Measurements from ENCODE around the gene STOM.
"Not testable (repeated sequence)": the region's sequence is repeated elsewhere in the genome, so short reads cannot be mapped to it uniquely, and the experiment has no call there.

The STOM gene

DNA sequence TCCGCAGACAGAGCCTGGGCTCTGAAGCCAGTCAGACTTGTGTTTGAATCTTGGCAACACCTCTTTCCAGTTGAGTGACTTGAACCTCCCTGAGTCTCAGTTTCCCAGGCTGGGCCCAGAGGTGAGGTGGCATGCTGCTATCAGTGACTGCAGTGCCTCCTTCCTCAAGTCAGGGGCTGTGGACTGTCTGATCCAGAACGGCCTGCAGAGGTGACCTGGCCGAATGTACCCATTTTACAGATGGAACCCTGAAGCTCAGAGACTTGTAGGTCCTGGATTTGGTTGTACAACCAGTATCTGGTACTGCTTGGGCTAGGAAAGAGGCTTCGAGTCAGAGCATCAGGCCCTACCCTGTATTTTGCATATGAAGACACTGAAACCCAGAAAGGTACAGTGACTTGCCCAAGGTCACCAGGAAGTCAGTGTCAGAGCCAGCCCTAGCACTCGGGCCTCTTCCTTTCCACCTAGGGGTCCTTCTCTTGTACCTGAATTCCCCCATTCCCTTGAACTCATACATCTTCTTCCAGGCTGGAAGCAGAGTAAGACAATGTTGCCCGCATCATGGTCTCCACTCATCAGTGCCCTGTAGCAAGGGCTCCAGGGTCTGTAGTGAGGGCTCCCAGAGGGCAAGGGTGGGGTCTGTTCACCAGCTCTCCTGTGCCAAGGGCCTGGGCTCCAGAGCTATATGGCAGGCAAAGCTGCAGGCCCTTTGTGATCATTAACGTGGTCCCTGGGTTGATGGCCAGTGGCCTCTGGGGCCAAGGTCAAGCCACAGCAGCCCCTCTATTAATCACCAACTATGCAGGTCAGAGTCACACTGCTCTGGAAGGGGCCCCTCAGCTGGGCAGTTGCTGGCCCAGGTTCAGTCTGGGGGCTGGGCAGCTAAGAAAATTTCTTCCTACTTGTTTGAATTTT is 73.6 kb downstream of the STOM start:
- H3K27me3 ChIP-seq (ENCODE audit: insufficient read depth, low read length): no peaks in the 10 kb centered on the region
- peaks cover 14% of the 10 kb centered on the region for H3K4me1 ChIP-seq (ENCODE audit: insufficient read depth, low read length)
- H2AFZ ChIP-seq (ENCODE audit: low read depth, low read length): no peak overlapping the region

GRCh38 chr9:121295662-121296191 is 74.3 kb downstream of the STOM start:
- Histone ChIP-seq H2AFZ (ENCODE audit: low read depth, low read length) (no peak overlapping the region), H3K36me3 (ENCODE audit: insufficient read depth, low read length) (no peaks in the 10 kb centered on the region), H3K4me1 (ENCODE audit: insufficient read depth, low read length) (peaks cover 14% of the 10 kb centered on the region), H3K27me3 (ENCODE audit: insufficient read depth, low read length) (no peaks in the 10 kb centered on the region), H3K4me3 (ENCODE audit: low read length) (no peak overlapping the region), H3K9me3 (ENCODE audit: low read length) (no peaks in the 10 kb centered on the region)

More for the DNA sequence above, 73.6 kb downstream of the STOM start:
- H3K36me3 ChIP-seq (ENCODE audit: insufficient read depth, low read length): no peaks in the 10 kb centered on the region
- no peaks in the 10 kb centered on the region for H3K9me3 ChIP-seq (ENCODE audit: low read length)
- H3K4me3 ChIP-seq (ENCODE audit: low read length): no peak overlapping the region

DNA sequence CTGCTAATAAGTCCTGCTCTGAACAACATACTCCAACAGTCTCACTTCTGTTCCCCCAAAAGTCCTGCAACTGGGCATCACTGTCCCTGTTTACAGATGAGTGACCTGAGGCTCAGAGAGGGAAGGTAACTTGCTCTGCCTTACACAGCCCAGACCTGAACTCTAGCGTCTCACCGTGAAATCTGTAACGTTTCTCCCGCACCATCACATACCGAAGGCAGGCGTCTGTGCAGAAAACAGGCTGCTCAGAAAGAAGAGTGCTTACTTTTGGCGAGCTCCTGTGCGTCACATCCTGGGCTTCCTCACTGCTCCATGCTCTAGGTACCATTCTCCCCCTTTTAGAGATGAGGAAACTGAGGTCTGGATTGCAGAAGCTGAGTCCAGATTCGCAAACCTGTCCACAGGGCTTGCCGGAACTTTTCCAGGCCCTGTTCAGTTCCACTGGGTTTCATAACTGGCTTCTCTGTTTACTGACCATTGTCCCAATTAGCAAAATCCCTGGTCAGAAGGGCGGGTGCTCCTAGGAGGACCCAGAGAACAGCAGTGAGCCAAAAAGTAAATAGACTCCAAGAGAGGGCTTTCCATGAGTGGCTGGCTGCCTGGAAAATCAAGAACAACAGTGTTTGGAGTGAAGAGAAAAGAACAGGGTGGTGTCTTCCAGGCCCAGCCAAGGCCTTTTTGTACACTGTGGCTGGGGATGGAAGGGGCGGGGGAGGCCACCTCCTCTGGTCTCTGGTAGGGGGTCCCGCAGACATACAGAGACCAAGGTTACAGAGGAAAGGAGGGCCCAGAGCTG is 75.0 kb downstream of the STOM start:
- no peak overlapping the region for H3K4me3 ChIP-seq (ENCODE audit: low read length)

GRCh38 chr9:121294151-121294743 is 75.8 kb downstream of the STOM start:
- H3K27me3 ChIP-seq (ENCODE audit: insufficient read depth, low read length): no peaks in the 10 kb centered on the region
- no peak overlapping the region for H3K4me3 ChIP-seq (ENCODE audit: low read length)
- no peaks in the 10 kb centered on the region for H3K36me3 ChIP-seq (ENCODE audit: insufficient read depth, low read length)
- no peak overlapping the region for H2AFZ ChIP-seq (ENCODE audit: low read depth, low read length)
- H3K9me3 ChIP-seq (ENCODE audit: low read length): no peaks in the 10 kb centered on the region
- H3K4me1 ChIP-seq (ENCODE audit: insufficient read depth, low read length): peaks cover 23% of the 10 kb centered on the region

More for the DNA sequence above, 75.0 kb downstream of the STOM start:
- Histone ChIP-seq H3K9me3 (ENCODE audit: low read length) (no peaks in the 10 kb centered on the region), H2AFZ (ENCODE audit: low read depth, low read length) (no peak overlapping the region), H3K27me3 (ENCODE audit: insufficient read depth, low read length) (no peaks in the 10 kb centered on the region), H3K4me1 (ENCODE audit: insufficient read depth, low read length) (peaks cover 15% of the 10 kb centered on the region), H3K36me3 (ENCODE audit: insufficient read depth, low read length) (no peaks in the 10 kb centered on the region)

- H3K4me3 ChIP-seq (ENCODE audit: low read length): no peak overlapping the region
- no peak overlapping the region for H2AFZ ChIP-seq (ENCODE audit: low read depth, low read length)
- H3K27me3 ChIP-seq (ENCODE audit: insufficient read depth, low read length): no peaks in the 10 kb centered on the region
- H3K4me1 ChIP-seq (ENCODE audit: insufficient read depth, low read length): peaks cover 29% of the 10 kb centered on the region
- no peaks in the 10 kb centered on the region for H3K36me3 ChIP-seq (ENCODE audit: insufficient read depth, low read length)
- no peaks in the 10 kb centered on the region for H3K9me3 ChIP-seq (ENCODE audit: low read length)
Measured at GRCh38 chr9:121292801-121293241, 77.2 kb downstream of the STOM start.

DNA sequence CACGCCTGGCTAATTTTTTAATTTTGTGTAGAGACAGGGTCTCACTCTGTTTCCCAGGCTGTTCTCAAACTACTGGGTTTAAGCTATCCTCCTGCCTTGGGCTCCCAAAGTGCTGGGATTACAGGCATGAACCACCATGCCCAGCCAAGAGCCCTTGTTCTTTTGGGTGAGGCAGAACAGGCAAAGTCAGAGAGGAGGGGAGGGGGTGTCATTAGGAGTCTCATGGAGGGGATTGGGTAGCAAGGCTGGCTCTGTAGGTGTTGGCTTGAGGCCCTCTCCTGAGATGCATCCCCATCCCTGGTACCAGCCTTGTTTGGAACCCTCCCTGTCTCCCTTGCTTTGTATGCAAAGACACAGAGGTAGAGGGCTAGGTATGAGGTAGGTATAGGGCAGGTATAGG is 78.0 kb downstream of the STOM start:
- no peak overlapping the region for H2AFZ ChIP-seq (ENCODE audit: low read depth, low read length)

DNA sequence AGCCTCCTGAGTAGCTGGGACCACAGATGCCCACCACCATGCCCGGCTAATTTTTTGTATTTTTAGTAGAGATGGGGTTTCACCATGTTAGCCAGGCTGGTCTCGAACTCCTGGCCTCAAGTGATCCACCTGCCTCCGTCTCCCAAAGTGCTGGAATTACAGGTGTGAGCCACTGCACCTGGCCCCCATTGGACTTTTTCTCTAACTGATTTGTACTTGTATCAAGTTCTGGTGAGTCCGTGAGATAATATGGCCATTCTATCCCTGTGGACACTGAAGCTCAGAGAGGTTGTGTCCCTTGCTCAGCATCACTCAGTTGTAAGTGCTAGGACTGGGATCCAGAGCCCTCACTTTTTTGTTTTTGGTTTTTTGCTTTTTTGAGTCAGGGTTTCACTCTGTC is 78.5 kb downstream of the STOM start:
- not testable (repeated sequence) for H3K36me3 ChIP-seq (ENCODE audit: insufficient read depth, low read length); H3K27me3 ChIP-seq (ENCODE audit: insufficient read depth, low read length); H3K9me3 ChIP-seq (ENCODE audit: low read length); H3K4me3 ChIP-seq (ENCODE audit: low read length); H2AFZ ChIP-seq (ENCODE audit: low read depth, low read length)
- peaks cover 36% of the 10 kb centered on the region for H3K4me1 ChIP-seq (ENCODE audit: insufficient read depth, low read length)

More for the DNA sequence above, 78.0 kb downstream of the STOM start:
- no peak overlapping the region for H3K4me3 ChIP-seq (ENCODE audit: low read length)
- H3K4me1 ChIP-seq (ENCODE audit: insufficient read depth, low read length): peaks cover 35% of the 10 kb centered on the region
- H3K9me3 ChIP-seq (ENCODE audit: low read length): no peaks in the 10 kb centered on the region
- no peaks in the 10 kb centered on the region for H3K27me3 ChIP-seq (ENCODE audit: insufficient read depth, low read length)
- H3K36me3 ChIP-seq (ENCODE audit: insufficient read depth, low read length): no peaks in the 10 kb centered on the region

DNA sequence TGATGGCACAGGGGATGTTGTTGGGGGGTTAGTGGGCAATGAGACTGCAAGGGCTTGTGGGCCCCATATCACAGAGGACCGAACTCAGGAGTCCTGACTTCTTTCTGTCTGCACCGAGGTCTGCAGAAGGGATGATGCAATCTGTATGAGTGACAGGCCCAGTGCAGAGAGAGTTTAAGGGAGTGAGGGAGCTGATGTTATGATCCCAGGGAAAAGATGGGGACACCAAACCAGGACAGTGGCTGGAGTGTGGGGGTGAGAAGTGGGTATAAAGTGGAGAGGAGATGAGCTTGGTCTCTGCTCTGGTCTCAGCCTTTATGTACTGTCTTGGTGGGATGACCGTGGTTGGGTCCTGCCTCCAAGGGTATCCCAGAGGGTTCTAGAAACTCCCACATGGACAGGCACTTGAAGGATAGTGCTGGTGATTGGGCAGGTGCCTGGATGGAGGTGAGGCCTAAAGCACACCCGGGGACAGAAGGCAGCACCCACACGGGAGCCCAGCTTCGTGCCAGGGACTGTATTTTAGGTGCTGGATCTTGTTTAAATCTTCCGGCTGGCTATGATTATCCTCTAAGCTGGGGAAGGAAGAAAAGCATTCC is 80.2 kb downstream of the STOM start:
- no peaks in the 10 kb centered on the region for H3K27me3 ChIP-seq (ENCODE audit: insufficient read depth, low read length)
- no peaks in the 10 kb centered on the region for H3K9me3 ChIP-seq (ENCODE audit: low read length)
- H3K4me3 ChIP-seq (ENCODE audit: low read length): no peak overlapping the region
- no peak overlapping the region for H2AFZ ChIP-seq (ENCODE audit: low read depth, low read length)
- H3K4me1 ChIP-seq (ENCODE audit: insufficient read depth, low read length): peaks cover 40% of the 10 kb centered on the region
- H3K36me3 ChIP-seq (ENCODE audit: insufficient read depth, low read length): no peaks in the 10 kb centered on the region

DNA sequence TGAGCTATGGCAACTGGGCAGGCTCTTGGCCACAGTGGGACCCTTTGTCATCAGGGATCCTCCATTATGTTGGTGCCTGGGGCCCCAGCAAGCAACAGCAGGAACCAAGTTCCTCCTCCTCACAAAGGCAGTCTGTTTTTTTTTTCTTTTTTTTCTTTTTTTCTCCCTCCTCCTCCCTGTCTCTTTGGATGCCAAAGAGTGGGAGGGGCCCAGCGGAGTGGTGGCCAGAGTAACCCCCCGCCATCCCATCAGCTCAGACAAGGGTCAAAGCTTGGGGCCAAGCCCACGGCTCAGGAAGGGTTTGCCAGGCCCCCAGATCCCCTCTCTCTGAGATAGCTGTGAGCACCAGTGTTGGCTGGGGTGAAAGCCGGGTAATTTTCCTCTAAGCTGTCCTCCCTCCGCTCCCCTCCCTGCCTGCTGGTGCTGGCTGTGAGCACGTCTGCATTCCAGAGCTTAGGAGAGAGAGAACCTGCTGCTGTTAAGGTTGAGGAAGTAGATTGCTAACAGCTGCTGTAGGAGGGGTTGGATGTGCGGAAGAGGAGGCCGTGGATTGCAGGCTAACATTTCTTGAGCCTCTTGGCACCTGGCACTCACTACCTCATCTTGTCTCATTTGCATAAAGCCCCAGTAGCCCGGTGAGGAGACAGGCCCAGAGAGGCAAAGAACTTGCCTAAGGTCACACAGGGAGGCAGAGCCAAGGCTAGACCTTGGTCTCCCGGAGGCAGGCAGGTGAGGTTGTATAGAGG is 80.9 kb downstream of the STOM start:
- Histone ChIP-seq H3K9me3 (ENCODE audit: low read length) (no peaks in the 10 kb centered on the region), H3K4me1 (ENCODE audit: insufficient read depth, low read length) (peaks cover 40% of the 10 kb centered on the region), H2AFZ (ENCODE audit: low read depth, low read length) (no peak overlapping the region), H3K36me3 (ENCODE audit: insufficient read depth, low read length) (no peaks in the 10 kb centered on the region), H3K4me3 (ENCODE audit: low read length) (no peak overlapping the region), H3K27me3 (ENCODE audit: insufficient read depth, low read length) (no peaks in the 10 kb centered on the region)
